ENCODE measurements around the gene RHOH. TPM values are rescaled to one million over a fixed set of nuclear protein-coding genes. Genes with fewer than 3 reads are reported as not detected.

RHOH gene
- total and polyA plus RNA-seq, 10 of the 15 experiments (the other 5 are each of a cell fraction or from before 2014, with no cell fraction given), result 46.5 to 120 (median 57.9) TPM

GRCh38 chr4:40193016-40193571 is 3.7 kb upstream of the RHOH start (continued):
- no peak for TF ChIP-seq ZBTB40 (IDR thresholded peaks at IDR 0.05; ENCODE audit: borderline replicate concordance)
- 0 out of 2 replicates have a peak, but pooled peaks have one; percentile 14 for TF ChIP-seq MYB (IDR thresholded peaks at IDR 0.05; ENCODE audit: borderline replicate concordance, low read depth, low read length)
- peak; percentile 18 for TF ChIP-seq KLF5 (IDR thresholded peaks at IDR 0.05; ENCODE audit: partially characterized antibody)
- peak; percentile 81 for TF ChIP-seq POLR2A (IDR thresholded peaks at IDR 0.05; ENCODE audit: low read depth, low read length)
- TF ChIP-seq TBL1XR1 (IDR thresholded peaks at IDR 0.05; ENCODE audit: low read depth, low read length), result no peak; the same call in 1 of the 2 replicates
- TF ChIP-seq MEF2B (IDR thresholded peaks at IDR 0.05; ENCODE audit: partially characterized antibody, poor library complexity, severe bottlenecking), result peak; percentile 39
- no peak for TF ChIP-seq KDM1A (IDR thresholded peaks at IDR 0.05; ENCODE audit: borderline replicate concordance)
- 0 out of 2 replicates have a peak, but pooled peaks have one; percentile 19 for TF ChIP-seq ESRRA (IDR thresholded peaks at IDR 0.05; ENCODE audit: low read length)
- TF ChIP-seq RELA (IDR thresholded peaks at IDR 0.05; ENCODE audit: borderline replicate concordance, partially characterized antibody), result no peak
- peak; percentile 48; the same call in 1 of the 2 replicates for TF ChIP-seq EED (IDR thresholded peaks at IDR 0.05; ENCODE audit: low read depth)
- no peak for TF ChIP-seq SUPT20H (IDR thresholded peaks at IDR 0.05; ENCODE audit: borderline replicate concordance, control insufficient read depth, low read depth, low read length)
- no peak for TF ChIP-seq SPI1 (IDR thresholded peaks at IDR 0.05; ENCODE audit: borderline replicate concordance, insufficient read depth, low read depth, low read length)
- no peak for TF ChIP-seq HDGF (IDR thresholded peaks at IDR 0.05)
- TF ChIP-seq, protein P1, sequence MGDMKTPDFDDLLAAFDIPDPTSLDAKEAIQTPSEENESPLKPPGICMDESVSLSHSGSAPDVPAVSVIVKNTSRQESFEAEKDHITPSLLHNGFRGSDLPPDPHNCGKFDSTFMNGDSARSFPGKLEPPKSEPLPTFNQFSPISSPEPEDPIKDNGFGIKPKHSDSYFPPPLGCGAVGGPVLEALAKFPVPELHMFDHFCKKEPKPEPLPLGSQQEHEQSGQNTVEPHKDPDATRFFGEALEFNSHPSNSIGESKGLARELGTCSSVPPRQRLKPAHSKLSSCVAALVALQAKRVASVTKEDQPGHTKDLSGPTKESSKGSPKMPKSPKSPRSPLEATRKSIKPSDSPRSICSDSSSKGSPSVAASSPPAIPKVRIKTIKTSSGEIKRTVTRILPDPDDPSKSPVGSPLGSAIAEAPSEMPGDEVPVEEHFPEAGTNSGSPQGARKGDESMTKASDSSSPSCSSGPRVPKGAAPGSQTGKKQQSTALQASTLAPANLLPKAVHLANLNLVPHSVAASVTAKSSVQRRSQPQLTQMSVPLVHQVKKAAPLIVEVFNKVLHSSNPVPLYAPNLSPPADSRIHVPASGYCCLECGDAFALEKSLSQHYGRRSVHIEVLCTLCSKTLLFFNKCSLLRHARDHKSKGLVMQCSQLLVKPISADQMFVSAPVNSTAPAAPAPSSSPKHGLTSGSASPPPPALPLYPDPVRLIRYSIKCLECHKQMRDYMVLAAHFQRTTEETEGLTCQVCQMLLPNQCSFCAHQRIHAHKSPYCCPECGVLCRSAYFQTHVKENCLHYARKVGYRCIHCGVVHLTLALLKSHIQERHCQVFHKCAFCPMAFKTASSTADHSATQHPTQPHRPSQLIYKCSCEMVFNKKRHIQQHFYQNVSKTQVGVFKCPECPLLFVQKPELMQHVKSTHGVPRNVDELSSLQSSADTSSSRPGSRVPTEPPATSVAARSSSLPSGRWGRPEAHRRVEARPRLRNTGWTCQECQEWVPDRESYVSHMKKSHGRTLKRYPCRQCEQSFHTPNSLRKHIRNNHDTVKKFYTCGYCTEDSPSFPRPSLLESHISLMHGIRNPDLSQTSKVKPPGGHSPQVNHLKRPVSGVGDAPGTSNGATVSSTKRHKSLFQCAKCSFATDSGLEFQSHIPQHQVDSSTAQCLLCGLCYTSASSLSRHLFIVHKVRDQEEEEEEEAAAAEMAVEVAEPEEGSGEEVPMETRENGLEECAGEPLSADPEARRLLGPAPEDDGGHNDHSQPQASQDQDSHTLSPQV (IDR thresholded peaks at IDR 0.05), result no peak
- TF ChIP-seq EP300 (IDR thresholded peaks at IDR 0.05; ENCODE audit: borderline replicate concordance in 1 of 2, control insufficient read depth in 1 of 2, low read depth in 2 of 2, low read length in 2 of 2), result 0 out of 4 replicates have a peak, but pooled peaks of 1 of the 2 experiments have one; percentile 25
- TF ChIP-seq ZNF207 (IDR thresholded peaks at IDR 0.05; ENCODE audit: borderline replicate concordance), result peak; percentile 36; the same call in 1 of the 2 replicates
- TF ChIP-seq, protein P2, sequence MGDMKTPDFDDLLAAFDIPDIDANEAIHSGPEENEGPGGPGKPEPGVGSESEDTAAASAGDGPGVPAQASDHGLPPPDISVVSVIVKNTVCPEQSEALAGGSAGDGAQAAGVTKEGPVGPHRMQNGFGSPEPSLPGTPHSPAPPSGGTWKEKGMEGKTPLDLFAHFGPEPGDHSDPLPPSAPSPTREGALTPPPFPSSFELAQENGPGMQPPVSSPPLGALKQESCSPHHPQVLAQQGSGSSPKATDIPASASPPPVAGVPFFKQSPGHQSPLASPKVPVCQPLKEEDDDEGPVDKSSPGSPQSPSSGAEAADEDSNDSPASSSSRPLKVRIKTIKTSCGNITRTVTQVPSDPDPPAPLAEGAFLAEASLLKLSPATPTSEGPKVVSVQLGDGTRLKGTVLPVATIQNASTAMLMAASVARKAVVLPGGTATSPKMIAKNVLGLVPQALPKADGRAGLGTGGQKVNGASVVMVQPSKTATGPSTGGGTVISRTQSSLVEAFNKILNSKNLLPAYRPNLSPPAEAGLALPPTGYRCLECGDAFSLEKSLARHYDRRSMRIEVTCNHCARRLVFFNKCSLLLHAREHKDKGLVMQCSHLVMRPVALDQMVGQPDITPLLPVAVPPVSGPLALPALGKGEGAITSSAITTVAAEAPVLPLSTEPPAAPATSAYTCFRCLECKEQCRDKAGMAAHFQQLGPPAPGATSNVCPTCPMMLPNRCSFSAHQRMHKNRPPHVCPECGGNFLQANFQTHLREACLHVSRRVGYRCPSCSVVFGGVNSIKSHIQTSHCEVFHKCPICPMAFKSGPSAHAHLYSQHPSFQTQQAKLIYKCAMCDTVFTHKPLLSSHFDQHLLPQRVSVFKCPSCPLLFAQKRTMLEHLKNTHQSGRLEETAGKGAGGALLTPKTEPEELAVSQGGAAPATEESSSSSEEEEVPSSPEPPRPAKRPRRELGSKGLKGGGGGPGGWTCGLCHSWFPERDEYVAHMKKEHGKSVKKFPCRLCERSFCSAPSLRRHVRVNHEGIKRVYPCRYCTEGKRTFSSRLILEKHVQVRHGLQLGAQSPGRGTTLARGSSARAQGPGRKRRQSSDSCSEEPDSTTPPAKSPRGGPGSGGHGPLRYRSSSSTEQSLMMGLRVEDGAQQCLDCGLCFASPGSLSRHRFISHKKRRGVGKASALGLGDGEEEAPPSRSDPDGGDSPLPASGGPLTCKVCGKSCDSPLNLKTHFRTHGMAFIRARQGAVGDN (IDR thresholded peaks at IDR 0.05), result 0 out of 2 replicates have a peak, but pooled peaks have one; percentile 10

Measured in GM12878 (cell line).